Measurements from ENCODE around the gene THBS2. TPM values are rescaled to one million over a fixed set of nuclear protein-coding genes. Genes with fewer than 3 reads are reported as not detected.
A peak's percentile ranks its signal among the peaks of the same experiment; 100 is the strongest.

The THBS2 gene
- total RNA-seq, 1 experiment from 2014 or later: 0.39 TPM

GRCh38 chr6:169169375-169169774 is 84.3 kb downstream of the THBS2 start:
- peaks cover 24 to 72% of the 10 kb centered on the region in 2 experiments for H3K4me1 ChIP-seq (ENCODE audit: control insufficient read depth in 1 of 2, insufficient read depth in 2 of 2, low read length in 2 of 2)
- no peak overlapping the region for H3K27ac ChIP-seq (ENCODE audit: low read depth, low read length)
- TF ChIP-seq CEBPB (IDR thresholded peaks at IDR 0.05; ENCODE audit: low read depth) (no peak), SIN3A (IDR thresholded peaks at IDR 0.05; ENCODE audit: low read depth) (no peak), EZH2 (IDR thresholded peaks at IDR 0.05) (no peak), MAX (IDR thresholded peaks at IDR 0.05) (peak; percentile 33; the same call in 1 of the 2 replicates), SP1 (IDR thresholded peaks at IDR 0.05; ENCODE audit: low read depth) (peak; percentile 68), JUND (IDR thresholded peaks at IDR 0.05) (no peak), ZNF274 (IDR thresholded peaks at IDR 0.05; ENCODE audit: low read depth, low read length) (no peak), POLR2AphosphoS5 (IDR thresholded peaks at IDR 0.05; ENCODE audit: low read depth, low read length) (peak; percentile 56)
- TF ChIP-seq, protein P1, sequence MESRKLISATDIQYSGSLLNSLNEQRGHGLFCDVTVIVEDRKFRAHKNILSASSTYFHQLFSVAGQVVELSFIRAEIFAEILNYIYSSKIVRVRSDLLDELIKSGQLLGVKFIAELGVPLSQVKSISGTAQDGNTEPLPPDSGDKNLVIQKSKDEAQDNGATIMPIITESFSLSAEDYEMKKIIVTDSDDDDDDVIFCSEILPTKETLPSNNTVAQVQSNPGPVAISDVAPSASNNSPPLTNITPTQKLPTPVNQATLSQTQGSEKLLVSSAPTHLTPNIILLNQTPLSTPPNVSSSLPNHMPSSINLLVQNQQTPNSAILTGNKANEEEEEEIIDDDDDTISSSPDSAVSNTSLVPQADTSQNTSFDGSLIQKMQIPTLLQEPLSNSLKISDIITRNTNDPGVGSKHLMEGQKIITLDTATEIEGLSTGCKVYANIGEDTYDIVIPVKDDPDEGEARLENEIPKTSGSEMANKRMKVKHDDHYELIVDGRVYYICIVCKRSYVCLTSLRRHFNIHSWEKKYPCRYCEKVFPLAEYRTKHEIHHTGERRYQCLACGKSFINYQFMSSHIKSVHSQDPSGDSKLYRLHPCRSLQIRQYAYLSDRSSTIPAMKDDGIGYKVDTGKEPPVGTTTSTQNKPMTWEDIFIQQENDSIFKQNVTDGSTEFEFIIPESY (IDR thresholded peaks at IDR 0.05; ENCODE audit: extremely low read depth, insufficient replicate concordance, low read length): no peak
- CTCF ChIA-PET: no interaction called here
- POLR2A ChIA-PET: no interaction called here
- intact Hi-C loops (cut with micrococcal nuclease): no loop called here
- H3K9ac ChIP-seq (ENCODE audit: low read length): peak overlapping the region; percentile 49
- no TSS peak for BruUV-seq (replicated peaks)
- no peak overlapping the region for H3K4me3 ChIP-seq (replicated peaks in 1 of 2; ENCODE audit: low read depth in 1 of 2, low read length in 2 of 2)
- RAD21 ChIA-PET (ENCODE audit: low non-redundant PET in 1 of 2, low total read pairs in 2 of 2, uncharacterized antibody in 2 of 2, unreplicated experiment in 2 of 2): no interaction called here
- H3K36me3 ChIP-seq (ENCODE audit: control insufficient read depth in 1 of 2, insufficient read depth in 2 of 2, low read length in 2 of 2): no peaks in the 10 kb centered on the region
- H3K27me3 ChIP-seq (ENCODE audit: insufficient read depth, low read length): no peaks in the 10 kb centered on the region
- no peaks in the 10 kb centered on the region for H4K20me1 ChIP-seq (ENCODE audit: insufficient read depth)
- ATAC-seq (peak; percentile 31; the same call in 1 of the 2 replicates), DNase-seq (ENCODE audit: low read depth, low spot score) (peak; percentile 28)
- no peaks in the 10 kb centered on the region for H3K79me2 ChIP-seq (ENCODE audit: insufficient read depth, low read length)
- H3K9me2 ChIP-seq (ENCODE audit: insufficient read depth): no peaks in the 10 kb centered on the region
- H3K9me3 ChIP-seq (ENCODE audit: control insufficient read depth in 1 of 2, insufficient read depth in 1 of 2, low read depth in 1 of 2, low read length in 2 of 2): no peaks in the 10 kb centered on the region
- peak overlapping the region; percentile 1 for H2AFZ ChIP-seq (ENCODE audit: low read depth, low read length, poor library complexity, severe bottlenecking)
- peak overlapping the region; percentile 78 for H3K4me2 ChIP-seq (ENCODE audit: low read length)

Data from HCT116 (cell line).